Activated CD4-positive, alpha-beta T cell treated with anti-CD3 and anti-CD28 coated beads for 4 hours (primary cell): ENCODE measurements around the gene MICAL2.
"Not testable (repeated sequence)": the region's sequence is repeated elsewhere in the genome, so short reads cannot be mapped to it uniquely, and the experiment has no call there.

Experiments used
- DNase-seq, 2 donors: peaks; one replicate each; pipeline ENCODE4 v3.0.0-alpha.2; 2020

The MICAL2 gene

DNA sequence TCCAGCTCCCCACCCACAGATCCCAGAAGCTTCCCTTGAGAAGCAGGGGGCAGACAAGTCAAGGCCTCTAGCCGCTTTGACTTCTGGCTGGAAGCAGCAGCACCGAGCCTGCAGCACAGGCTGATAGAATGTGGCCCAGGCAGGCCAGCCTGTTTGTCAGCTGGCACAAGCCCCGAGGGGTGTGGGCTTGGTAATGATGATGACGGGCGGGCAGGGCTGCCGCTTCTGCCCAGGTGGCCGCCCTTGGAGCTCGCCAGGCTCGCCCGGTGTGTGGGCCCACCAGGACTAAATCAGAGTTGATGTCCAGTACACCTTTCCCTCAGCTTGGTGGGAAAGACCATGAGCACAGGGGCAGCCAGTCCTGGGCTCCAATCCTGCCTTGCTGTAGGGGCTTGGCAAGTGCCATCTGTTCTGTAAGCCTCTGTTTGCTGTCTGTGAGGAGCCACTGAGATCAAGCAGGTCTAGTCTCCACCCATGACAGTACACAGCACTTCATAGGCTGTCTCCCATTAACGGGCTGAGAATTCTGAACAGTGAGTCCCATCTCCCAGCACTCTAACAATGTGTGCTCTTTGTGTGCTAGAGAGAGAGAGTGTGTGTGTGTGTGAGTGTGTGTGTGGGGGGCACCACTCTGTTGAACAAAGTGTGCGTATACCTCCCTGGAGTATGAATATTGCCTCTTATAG is 26.8 kb downstream of the MICAL2 start:
- DNase-seq: no peak

DNA sequence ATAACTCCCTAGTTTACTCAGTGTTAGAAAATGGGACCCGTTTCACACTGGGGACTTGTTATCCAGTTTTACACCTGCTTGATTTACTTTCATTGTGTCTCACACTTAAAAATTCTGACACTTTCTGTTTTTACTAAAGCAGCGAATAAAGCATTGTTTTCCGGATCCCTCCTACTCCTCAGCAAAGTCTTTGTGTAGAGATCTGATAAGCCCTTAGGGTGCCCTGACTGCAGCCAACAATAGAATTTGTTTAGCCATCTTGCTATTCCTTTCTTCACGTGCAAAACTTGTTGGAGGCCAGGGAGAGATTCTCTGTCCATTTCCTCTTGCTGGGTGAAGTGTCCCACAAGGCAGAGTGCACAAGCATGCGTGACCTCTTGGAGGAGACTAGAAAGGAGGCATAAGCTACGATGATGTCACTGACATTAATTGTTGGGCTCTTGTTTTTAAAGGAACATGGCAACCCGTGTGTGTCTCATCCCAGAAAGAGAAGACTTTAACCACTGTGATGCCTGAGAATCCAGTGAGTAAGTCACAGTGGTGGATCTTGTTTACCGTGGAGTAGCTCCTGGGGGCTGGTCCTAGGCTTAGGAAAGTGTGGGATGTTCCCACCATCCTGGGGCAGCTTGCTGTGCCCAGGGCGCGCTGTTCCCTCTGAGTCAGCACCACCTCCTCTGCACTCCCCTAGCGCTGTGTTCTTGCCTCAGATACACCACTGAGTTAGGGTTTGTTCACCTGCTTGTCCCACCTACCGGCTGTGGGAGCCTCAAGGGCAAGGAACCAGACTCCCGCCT is 27.7 kb downstream of the MICAL2 start:
- DNase-seq: no peak

DNA sequence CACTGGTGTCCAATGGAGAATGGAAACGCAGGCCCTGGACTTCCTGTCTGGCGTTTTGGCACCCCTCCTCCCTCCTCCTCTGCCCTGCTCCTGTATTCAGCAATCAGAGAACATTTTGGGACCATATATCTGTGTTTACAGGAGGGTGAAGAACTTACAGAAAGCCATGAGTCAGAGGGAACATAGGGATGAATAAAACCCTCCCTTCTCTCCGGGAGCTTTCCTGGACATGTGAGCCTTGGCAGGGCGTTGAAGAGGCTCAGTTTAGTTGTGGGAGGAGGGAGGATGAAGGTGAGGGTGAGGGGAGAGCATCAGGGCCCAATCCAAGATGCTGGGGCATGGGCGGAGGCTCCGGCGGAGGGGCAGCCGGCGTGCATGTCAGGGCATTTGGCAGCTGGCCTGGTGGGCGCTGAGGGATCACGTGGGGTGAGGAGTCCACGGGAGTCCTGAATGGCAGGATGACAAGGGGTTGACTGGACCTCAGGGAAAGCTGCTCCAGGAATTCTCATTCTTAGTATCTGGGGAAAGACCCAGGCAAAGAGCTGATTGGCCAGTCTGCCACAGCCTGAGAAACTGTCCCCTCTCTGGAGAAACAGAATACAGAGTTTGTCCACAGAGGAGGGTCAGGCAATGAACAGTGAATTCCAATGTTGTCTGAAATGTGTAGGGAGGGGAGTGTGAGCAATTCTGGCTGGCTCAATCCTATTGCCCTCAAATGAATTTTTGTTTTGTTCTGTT is 28.9 kb downstream of the MICAL2 start:
- no peak for DNase-seq

DNA sequence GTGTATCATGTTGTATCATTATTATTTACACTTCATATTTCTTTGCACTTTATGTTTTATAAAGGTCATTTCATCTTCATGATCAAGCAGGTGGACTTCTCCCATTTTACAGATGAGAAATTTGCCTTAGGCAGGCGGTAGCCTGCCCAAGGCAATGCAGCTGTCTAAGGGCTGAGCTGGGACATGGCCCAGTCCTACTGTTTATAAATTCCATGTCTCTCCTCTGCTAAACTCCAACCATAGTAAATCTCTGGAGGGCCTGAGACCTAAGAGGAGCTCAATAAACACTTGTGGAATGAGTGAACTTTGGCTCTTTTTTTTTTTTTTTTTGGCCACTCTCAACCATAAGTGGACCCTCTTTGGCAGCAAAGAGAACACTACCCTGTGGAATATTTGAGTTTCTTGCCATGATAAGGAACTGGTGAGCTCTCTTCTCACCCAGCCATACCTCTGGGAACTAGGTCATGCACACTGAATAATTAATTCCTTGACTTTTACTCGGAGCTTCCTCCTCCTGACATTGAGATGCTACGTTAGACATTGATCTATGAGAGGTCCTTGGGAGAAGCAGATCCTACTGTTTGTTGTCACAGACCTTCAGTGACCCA is 29.9 kb downstream of the MICAL2 start:
- DNase-seq: no peak

DNA sequence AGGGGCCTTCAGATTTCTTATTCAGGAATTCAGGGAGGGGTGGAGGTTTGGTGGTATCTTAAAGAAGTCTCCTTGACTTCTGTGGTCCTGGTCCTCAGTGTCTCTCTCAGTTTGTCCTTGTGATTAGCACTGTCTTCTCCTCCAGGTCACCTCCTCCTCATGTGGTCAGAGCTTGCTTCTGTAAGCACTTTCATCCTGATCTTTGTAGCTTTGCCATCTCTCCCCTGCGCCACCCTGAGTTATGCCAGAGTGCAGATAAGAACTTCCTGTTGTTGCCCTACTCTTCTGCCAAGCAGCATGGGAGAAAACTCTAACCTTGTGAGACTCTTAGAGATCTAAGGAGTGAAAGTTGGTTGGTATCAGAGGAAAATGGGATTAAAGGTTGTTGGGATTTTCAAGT is 30.9 kb downstream of the MICAL2 start:
- no peak for DNase-seq

DNA sequence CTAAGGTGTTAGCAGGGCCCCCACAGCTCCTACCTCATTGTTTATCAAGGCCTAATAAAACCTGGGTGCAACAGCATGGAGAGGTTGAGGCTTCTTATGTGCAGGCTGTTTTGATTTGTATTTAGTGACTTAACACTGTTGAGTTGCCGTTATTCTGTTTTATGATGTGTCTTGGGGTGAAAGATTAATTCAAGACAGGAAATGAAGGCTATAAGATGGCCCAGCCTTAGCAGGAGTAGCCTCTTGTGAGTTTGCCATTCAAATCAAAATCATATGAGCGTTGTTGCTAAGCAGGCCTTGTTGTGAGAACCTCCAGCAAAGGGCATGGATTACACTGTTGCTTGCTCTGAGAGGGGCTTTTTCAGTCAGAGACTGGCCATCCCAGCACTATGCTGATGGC is 31.8 kb downstream of the MICAL2 start:
- DNase-seq: no peak

DNA sequence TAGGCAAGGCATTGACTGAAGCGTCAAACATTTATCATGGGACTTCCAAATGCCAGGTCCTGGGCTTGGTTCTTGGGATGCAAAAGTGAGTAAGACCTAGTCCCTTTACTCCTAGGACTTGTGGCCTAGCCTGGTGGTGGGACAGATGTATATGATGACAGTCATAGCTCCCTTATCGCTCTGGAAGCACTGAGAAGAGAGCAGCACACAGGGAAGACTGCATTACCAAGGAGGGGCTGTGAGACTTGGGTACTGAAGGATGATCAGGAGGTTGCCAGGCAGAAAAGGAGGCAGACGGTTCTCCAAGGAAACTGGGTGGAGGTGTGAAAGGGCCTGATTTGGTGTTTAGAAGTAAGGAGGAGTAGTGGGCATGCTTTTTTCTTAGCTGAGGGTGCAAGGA is 32.5 kb downstream of the MICAL2 start:
- DNase-seq: no peak

DNA sequence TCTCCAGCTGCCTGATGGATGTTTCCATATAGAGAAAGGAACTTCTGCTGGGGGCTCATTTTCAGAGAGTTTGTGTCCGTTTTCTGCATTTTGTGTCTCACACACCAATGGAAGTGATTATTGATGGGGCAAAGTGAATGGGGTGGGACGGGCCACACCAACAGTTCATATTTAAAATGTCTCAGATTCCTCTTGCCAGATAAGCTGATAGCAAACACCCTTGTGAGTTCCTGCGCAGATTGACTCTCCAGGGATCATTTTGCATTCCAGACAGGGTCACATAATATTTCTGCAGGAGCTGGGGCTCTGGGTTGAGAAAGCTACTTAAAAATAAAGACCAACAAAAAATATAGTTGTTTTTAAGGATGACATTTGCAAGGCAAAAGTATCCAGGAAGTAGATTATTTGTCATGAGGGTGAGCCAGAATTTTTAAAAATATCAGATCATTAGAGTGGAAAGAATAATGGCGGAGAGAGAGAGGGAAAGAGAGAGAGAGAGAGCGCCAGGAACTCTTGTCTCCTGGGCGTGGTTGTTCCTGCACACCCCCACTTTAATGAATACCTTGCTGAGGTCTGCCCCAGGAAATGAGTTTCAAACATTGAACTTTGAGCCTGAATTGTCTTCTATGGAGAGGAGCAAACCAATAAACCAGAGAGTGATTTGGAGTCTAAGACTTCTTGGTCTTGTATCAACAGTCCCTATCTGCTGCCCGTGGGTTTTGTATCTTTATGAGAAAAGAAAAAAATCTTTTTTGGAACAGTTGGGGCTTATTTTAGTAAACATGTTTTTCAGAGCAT is 33.3 kb downstream of the MICAL2 start:
- DNase-seq: no peak

DNA sequence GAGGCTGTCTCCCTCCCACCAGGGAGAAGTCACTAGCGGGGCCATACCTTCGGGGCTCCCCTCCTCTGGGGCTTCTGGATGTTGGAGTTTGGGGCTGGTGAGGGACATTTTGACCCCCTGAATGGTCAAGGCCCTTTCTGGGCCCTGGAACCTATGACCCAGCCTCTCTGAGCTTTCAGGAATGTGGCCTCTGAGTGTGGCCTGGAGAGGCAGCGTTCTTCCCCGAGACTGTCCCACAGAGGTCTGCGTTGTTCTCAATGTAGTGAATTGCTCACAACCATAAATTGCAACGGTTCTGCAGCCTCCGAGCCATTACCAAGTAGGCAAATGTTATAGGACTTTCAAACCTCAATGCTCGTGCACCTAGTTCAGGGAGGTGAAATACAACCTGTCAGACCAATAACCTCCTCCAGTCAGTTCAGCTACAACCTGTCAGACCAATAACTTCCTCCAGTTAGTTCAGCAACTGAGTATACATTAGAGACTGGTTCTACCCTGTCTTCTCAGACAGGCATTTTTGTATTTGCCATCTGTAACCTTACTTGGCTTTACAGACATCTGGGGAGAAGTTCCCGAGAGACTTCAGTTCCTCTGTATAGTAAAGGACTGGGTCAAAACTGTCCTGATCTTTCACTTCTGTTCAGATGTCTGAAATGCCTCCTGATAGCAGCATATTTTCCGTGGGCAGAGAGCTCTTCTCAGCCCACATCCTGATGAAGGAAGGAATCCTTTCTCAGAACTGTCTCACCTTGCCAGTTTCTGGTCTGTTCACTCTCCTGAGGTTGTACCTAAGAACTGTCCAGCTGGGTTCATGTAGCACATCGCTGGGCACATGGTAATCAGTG is 34.2 kb downstream of the MICAL2 start:
- no peak for DNase-seq

DNA sequence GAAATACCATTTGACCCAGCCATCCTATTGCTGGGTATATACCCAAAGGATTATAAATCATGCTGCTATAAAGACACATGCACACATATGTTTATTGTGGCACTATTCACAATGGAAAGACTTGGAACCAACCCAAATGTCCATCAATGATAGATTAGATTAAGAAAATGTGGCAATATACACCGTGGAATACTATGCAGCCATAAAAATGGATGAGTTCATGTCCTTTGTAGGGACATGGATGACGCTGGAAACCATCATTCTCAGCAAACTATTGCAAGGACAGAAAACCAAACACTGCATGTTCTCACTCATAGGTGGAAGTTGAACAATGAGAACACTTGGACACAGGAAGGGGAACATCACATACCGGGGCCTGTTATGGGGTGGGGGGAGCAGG is 36.3 kb downstream of the MICAL2 start:
- not testable (repeated sequence) for DNase-seq

DNA sequence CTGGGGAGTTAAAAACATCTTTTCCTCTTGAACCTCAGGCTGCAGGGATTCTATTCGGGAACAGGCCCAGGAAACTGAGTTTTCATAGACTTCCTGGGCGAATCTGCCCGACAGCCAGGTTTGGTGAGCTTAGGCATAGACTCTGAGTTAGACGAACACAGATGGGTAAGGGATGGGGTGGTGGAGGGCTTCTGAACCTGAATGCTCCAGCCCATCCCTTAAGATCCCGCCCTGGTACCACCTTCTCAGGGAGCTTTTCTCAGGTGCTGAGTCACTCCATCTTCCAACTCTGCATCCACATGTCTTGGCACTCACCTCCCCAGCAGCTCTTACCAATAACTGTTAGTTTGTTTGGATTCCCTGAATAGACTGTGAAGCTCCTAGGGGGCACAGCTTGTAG is 37.4 kb downstream of the MICAL2 start:
- no peak for DNase-seq

DNA sequence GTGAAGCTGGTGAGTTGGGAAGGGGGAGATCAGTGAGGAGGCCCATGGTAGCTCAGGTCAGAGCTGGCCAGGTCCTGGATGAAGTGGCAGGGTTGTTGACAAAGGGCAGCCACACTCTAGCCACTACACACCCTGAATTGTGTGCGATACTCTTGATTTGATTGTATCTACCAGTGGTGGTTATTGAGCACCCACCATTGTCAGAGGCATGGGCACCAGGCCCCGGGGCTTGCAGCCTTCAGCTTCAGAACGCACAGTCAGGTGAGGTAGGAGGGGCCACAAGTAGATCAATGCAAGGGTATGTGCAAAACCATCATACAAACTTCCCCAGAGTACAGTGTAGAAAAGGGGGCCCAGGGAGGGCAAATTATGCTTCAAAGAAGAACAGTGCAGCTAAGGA is 38.1 kb downstream of the MICAL2 start:
- no peak for DNase-seq

DNA sequence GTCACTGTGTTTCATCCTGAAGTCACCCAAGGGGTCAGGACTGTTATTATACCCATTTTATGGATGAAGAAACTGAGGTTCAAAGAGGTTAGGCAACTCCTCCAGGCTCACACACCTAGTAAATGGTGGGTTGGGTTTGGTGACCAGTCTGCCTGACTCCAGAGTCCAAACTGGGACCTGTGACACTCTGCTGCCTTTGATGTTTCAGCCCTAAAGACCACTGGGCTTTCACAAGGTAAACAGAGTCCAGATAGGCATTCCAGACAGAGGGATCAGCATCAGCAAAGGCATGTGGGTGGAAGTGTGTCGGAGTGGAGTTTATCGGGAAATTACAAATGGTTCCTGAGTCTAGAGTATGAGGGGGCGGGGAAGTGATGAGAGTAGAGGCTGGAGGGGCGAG is 38.5 kb downstream of the MICAL2 start:
- no peak for DNase-seq

DNA sequence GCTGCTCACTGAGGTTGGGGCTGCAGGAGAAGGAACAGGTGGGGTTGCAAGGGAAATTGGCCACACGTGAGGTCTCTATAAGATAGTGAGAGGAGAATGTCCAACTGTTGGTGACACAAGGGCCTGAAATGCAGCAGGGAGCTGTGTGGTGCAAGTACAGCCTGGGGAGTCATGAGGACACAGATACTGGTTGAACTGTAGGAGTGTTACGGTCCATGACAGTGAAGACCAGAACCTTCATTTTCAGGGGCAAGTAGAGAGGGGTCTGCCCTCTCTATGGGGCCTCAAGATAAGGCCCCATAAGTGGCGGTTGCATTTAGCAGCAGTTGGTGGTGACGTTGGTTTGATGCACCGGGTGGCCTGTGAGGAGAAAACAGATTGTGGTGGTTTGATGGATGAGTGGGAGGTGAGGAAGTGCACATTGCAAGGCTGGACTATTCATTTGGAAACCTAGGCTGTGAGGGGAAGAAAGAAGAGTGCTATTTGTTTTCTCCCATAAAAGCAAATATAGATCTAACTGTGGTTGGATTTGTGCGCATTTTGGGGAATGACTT is 39.4 kb downstream of the MICAL2 start:
- no peak for DNase-seq

DNA sequence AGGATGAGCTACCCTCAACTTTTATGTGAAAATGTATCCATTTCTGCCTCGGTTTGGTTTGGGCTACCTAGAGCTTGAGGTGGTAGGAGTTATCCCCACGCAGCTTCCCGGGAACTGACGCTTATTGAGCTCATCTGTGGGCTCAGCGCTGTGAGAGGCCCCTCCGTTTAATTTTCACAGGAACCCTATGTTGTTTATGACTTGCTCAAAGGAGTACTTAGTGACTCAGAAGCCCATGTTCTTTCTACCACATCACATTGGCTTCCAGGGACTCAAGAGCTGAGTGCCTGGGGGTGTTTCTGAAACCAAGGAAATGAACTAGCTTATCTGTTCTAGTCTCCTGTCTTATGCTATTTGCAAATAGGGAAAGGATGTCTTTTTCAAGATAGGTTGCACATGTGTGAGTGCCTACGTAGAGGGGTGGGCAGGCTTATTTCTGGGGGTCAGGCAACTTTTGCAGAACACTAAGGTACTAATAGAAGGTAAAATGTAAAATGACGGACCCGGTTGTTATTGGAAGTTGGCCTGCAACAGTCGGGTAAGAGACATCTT is 40.5 kb downstream of the MICAL2 start:
- DNase-seq: no peak

DNA sequence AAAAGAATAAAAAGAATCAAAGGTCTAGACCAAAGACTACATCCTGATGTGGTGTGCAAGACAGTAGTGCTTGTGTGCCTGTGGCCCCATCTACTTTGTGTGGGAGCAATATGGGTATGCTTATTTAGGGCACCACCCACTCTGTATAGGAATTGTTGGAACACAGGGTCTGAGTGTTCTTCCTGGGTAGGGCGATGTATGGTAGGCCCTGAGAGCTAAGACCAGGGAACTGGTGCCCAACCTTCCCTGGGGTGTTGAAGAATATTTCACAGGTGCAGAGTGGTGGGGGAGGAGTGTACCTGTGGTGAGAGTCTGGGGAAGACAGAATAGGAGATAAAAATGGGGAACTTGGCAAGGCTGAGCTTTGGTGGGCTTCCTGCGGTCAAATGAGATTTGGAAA is 41.9 kb downstream of the MICAL2 start:
- DNase-seq: no peak

DNA sequence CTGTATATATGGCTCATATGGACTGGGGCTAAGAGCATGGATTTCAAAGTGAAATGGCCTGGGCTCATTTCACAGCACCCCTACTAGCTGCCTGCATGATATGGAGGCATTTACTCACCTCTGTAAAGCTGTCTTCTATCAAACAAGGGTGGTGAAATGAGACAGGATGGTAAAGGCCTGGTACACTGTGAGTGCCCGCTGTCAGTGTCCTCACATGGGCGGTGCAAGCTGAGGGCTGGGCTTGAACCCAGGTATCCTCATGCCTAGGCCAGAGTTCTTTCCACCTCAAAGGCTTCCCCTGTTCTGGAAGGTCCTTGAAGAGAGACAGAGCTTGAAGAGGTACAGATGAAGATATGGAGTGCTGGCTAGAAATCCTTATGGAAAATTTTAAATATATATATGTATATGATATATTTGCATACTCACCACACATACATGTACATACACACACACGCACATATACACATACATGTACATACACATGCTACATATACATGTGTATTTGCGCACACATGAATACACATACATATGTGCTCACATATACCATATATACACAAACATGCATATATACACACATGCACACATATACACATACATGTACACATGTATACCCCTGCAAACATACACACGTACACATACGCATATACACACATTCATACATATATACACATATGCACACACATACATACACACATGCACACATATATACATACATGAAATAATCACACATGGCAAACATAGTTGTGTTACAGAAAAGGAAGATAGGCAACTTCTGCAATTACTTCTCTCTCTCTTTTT is 44.7 kb downstream of the MICAL2 start:
- no peak for DNase-seq

DNA sequence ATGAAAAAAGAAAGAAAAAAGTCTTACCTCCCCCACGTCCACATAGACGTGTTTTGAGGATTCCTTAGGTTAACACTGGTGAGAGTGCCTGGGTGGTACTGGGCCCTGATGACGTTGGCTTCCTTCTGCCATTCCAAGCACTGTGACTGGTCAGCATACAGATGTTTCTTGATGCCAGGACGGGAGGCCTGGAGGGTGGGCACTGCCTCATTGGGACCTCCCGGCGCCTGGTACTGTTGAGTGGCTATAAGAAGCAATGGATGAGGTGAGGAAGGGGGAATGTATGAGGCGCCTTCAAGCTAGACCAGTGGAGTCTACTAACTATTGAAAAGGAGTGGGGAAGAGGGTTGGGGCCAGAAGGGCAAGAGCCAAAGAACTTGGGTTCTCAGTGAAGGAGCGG is 45.3 kb downstream of the MICAL2 start:
- DNase-seq: no peak

DNA sequence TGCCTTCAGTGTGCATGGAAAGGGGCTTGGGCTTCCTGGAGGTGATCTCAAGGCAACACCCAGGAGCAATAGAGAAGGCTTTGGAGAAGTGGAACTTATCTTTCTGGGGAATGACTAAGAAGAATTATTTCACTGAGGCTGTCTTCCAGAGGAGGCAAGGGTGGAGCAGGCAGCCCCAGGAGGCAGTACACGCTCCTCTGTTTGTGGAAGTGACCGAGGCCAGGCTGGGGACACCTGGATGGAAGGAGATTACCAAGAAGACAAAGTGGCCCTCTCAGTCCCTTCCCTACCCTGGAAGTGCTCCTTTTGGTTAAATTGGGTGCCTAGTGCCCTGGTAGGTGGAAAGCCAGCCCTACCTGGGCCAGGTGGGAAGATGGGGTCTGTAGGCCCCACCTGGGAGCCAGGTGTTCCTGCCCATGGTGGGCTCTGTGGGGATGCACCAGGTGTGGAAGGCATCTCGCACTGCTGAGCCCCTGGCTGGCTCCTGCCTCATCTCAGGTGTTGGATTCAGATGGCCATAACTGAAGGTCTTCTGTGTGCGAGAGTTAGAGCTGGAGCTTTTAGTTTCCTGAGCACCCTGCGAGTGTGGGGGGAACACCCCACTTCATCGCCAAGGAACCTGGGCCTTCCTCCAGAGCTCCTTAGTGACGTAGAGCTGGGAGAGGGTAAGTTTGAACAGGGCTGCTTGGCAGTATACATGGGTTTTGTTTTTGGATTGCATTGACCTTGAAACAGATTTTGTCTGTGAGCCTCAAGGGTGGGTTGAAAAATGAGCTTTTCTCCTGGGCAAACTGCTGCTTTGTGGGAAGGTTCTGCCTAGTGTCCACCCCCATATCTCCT is 46.1 kb downstream of the MICAL2 start:
- DNase-seq: no peak
